Esophagus muscularis mucosa (tissue), 4 donors: ENCODE measurements around the gene OR2F1.

Experiments
- CTCF ChIP-seq, 3 experiments: fragments of 200-600 bp in 2 of 3; fragments of 450-650 bp in 1 of 3; sonication (generic) in 2 of 3; IDR thresholded peaks; one replicate each; pipeline ENCODE4 v1.5.1; 2017 to 2019; ENCODE audit warnings: antibody characterized with exemption in 3 of 3, mild to moderate bottlenecking in 2 of 3, moderate library complexity in 1 of 3
- EP300 ChIP-seq: sonication (generic); formaldehyde crosslinking; IDR thresholded peaks from one replicate; pipeline ENCODE4 v1.6.1; 2017; ENCODE audit warnings: antibody characterized with exemption
- POLR2A ChIP-seq: fragments of 450-650 bp; IDR thresholded peaks from one replicate; pipeline ENCODE4 v1.6.1; 2017; ENCODE audit warnings: antibody characterized with exemption, moderate library complexity, mild to moderate bottlenecking, low read depth

- no peak for TF ChIP-seq CTCF (IDR thresholded peaks at IDR 0.05)
- no peak for TF ChIP-seq POLR2A
- no peak for TF ChIP-seq EP300
Observed at GRCh38 chr7:143913945-143914615, 40.6 kb upstream of the OR2F1 start.
